Neural cell (in vitro differentiated cells): Measurements from ENCODE around the gene CRP. TPM values are rescaled to one million over a fixed set of nuclear protein-coding genes. Genes with fewer than 3 reads are reported as not detected.

Experiments used
- H2AFZ ChIP-seq: fragments of 200-600, 300-800 bp; sonication (generic), shearing (Covaris generic); 2 replicates; pipeline ENCODE4 v1.6.0; 2014; ENCODE audit warnings: low read depth, mild to moderate bottlenecking, antibody characterized with exemption, low read length, moderate library complexity
- H3F3A ChIP-seq: fragments of 200-600 bp; shearing (Covaris generic); 2 replicates; pipeline ENCODE4 v1.6.1; 2016; ENCODE audit warnings: mild to moderate bottlenecking, moderate library complexity, mixed read lengths, antibody characterized with exemption, low read length; ENCODE audit not compliant: insufficient read depth, poor library complexity, severe bottlenecking
- H3K27ac ChIP-seq: fragments of 200-600, 300-800 bp; sonication (generic), shearing (Covaris generic); 2 replicates; pipeline ENCODE4 v1.5.1; 2014; ENCODE audit warnings: mild to moderate bottlenecking, low read length, moderate library complexity
- H3K27me3 ChIP-seq: fragments of 300-800, 200-600 bp; sonication (generic), shearing (Covaris generic); 2 replicates; pipeline ENCODE4 v1.6.0; 2014; ENCODE audit warnings: mild to moderate bottlenecking, low read depth, low read length, moderate library complexity; ENCODE audit not compliant: insufficient read depth
- H3K36me3 ChIP-seq: fragments of 300-800, 200-600 bp; sonication (generic), shearing (Covaris generic); 2 replicates; pipeline ENCODE4 v1.5.1; 2014; ENCODE audit warnings: mild to moderate bottlenecking, antibody characterized with exemption, low read length, moderate library complexity; ENCODE audit not compliant: insufficient read depth
- H3K4me2 ChIP-seq: fragments of 300-800, 200-600 bp; sonication (generic), shearing (Covaris generic); 2 replicates; pipeline ENCODE4 v1.6.0; 2014; ENCODE audit warnings: mild to moderate bottlenecking, low read length
- H3K4me3 ChIP-seq: fragments of 300-800, 200-600 bp; sonication (generic), shearing (Covaris generic); 2 replicates; pipeline ENCODE4 v1.5.1; 2014; ENCODE audit warnings: mild to moderate bottlenecking, low read length, moderate library complexity
- H3K79me2 ChIP-seq: fragments of 200-600 bp; shearing (Covaris generic); replicated peaks from 2 replicates; pipeline ENCODE4 v1.6.0; 2014; ENCODE audit warnings: mild to moderate bottlenecking, low read length, moderate library complexity; ENCODE audit not compliant: insufficient read depth
- H3K9ac ChIP-seq: fragments of 300-800, 200-600 bp; sonication (generic), shearing (Covaris generic); 2 replicates; pipeline ENCODE4 v1.6.1; 2016; ENCODE audit warnings: mild to moderate bottlenecking, low read length, mixed read lengths
- H3K9me2 ChIP-seq: fragments of 200-600 bp; shearing (Covaris generic); 2 replicates; pipeline ENCODE4 v1.6.1; 2016; ENCODE audit warnings: mild to moderate bottlenecking, low read length, mixed read lengths; ENCODE audit not compliant: insufficient read depth
- H3K9me3 ChIP-seq: fragments of 200-600, 300-800 bp; sonication (generic), shearing (Covaris generic); 2 replicates; pipeline ENCODE4 v1.6.1; 2016; ENCODE audit warnings: mild to moderate bottlenecking, mixed run types, low read length, moderate library complexity, mixed read lengths
- H4K20me1 ChIP-seq: fragments of 200-600 bp; shearing (Covaris generic); 2 replicates; pipeline ENCODE4 v1.6.1; 2016; ENCODE audit warnings: mild to moderate bottlenecking, mixed run types; ENCODE audit not compliant: insufficient read depth
- CTCF ChIP-seq: fragments of 450-650 bp; IDR thresholded peaks from 2 replicates; pipeline ENCODE4 v1.5.1; 2014; ENCODE audit warnings: antibody characterized with exemption, mild to moderate bottlenecking, moderate library complexity; ENCODE audit not compliant: poor library complexity, severe bottlenecking
- EP300 ChIP-seq: fragments of 450-650 bp; conservative IDR thresholded peaks from 2 replicates; pipeline ENCODE4 v1.6.1; 2014; ENCODE audit warnings: antibody characterized with exemption, mild to moderate bottlenecking, moderate library complexity; ENCODE audit not compliant: poor library complexity, severe bottlenecking
- EZH2 ChIP-seq: fragments of 200-600, 300-800 bp; shearing (Covaris generic), sonication (generic); IDR thresholded peaks from 2 replicates; pipeline ENCODE4 v1.6.1; 2014; ENCODE audit warnings: antibody characterized with exemption, low read length, borderline replicate concordance, mild to moderate bottlenecking; ENCODE audit not compliant: insufficient read depth, poor library complexity, severe bottlenecking
- MXI1 ChIP-seq: fragments of 450-650 bp; conservative IDR thresholded peaks from 2 replicates; pipeline ENCODE4 v1.6.1; 2014; ENCODE audit warnings: antibody characterized with exemption, mild to moderate bottlenecking; ENCODE audit not compliant: poor library complexity, severe bottlenecking
- POLR2AphosphoS5 ChIP-seq: IDR thresholded peaks from 2 replicates; pipeline ENCODE4 v1.6.1; 2012
- RAD21 ChIP-seq: fragments of 450-650 bp; conservative IDR thresholded peaks from 2 replicates; pipeline ENCODE4 v1.6.1; 2014; ENCODE audit warnings: antibody characterized with exemption, mild to moderate bottlenecking, moderate library complexity
- REST ChIP-seq: IDR thresholded peaks from 2 replicates; pipeline ENCODE4 v1.6.1; 2012; ENCODE audit warnings: borderline replicate concordance
- SMC3 ChIP-seq: fragments of 450-650 bp; conservative IDR thresholded peaks from 2 replicates; pipeline ENCODE4 v1.6.1; 2014; ENCODE audit warnings: antibody characterized with exemption, mild to moderate bottlenecking, moderate library complexity; ENCODE audit not compliant: poor library complexity
- TAF1 ChIP-seq: IDR thresholded peaks from 2 replicates; pipeline ENCODE4 v1.6.1; 2012; ENCODE audit warnings: low read depth
- polyA plus RNA-seq: library from polyadenylated mRNA; depleted of rRNA; stranded (reverse); fragments of >200 nt; gene quantifications from 2 replicates; pipeline ENCODE4 v1.2.3, GENCODE V29; 2014

The CRP gene
- polyA plus RNA-seq, 1 donor from 2014 or later = 0.98 TPM

- no peaks in the 10 kb centered on the region for H3K9me2 ChIP-seq
- TF ChIP-seq TAF1 = no peak
- TF ChIP-seq REST = no peak
- TF ChIP-seq RAD21 = no peak
- no peak for TF ChIP-seq CTCF
- no peak for TF ChIP-seq POLR2AphosphoS5
- no peak for TF ChIP-seq EP300
- no peak for TF ChIP-seq SMC3
- TF ChIP-seq EZH2 = no peak
- TF ChIP-seq MXI1 = no peak
- H3K79me2 ChIP-seq = no peaks in the 10 kb centered on the region
- H3K27me3 ChIP-seq = no peaks in the 10 kb centered on the region
- no peak overlapping the region for H3K9ac ChIP-seq
- no peak overlapping the region for H3K4me3 ChIP-seq
- no peaks in the 10 kb centered on the region for H3F3A ChIP-seq
- no peaks in the 10 kb centered on the region for H3K36me3 ChIP-seq
- H3K27ac ChIP-seq = no peak overlapping the region
- H2AFZ ChIP-seq = no peak overlapping the region
- H3K9me3 ChIP-seq = no peaks in the 10 kb centered on the region
- no peaks in the 10 kb centered on the region for H4K20me1 ChIP-seq
- no peak overlapping the region for H3K4me2 ChIP-seq
Observed at GRCh38 chr1:159756397-159756796, 42.0 kb upstream of the CRP start.

GRCh38 chr1:159755451-159756007 lies 41.1 kb upstream of the CRP start:
- H3K9me2 ChIP-seq = no peaks in the 10 kb centered on the region
- H3K27me3 ChIP-seq = no peaks in the 10 kb centered on the region

More at GRCh38 chr1:159755451-159756007, 41.1 kb upstream of the CRP start:
- Histone ChIP-seq H3K4me2 (no peak overlapping the region), H3K27ac (no peak overlapping the region), H3F3A (no peaks in the 10 kb centered on the region), H2AFZ (no peak overlapping the region), H3K36me3 (no peaks in the 10 kb centered on the region), H4K20me1 (no peaks in the 10 kb centered on the region), H3K9me3 (no peaks in the 10 kb centered on the region), H3K79me2 (no peaks in the 10 kb centered on the region), H3K4me3 (no peak overlapping the region), H3K9ac (no peak overlapping the region)
- no peak for TF ChIP-seq RAD21
- no peak for TF ChIP-seq SMC3
- TF ChIP-seq EZH2 = no peak
- TF ChIP-seq POLR2AphosphoS5 = no peak
- no peak for TF ChIP-seq MXI1
- no peak for TF ChIP-seq REST
- TF ChIP-seq TAF1 = no peak
- no peak for TF ChIP-seq CTCF
- no peak for TF ChIP-seq EP300
